Psoas muscle (tissue), 8 donors: ENCODE results near the gene AKR7A3. TPM values are rescaled to one million over a fixed set of nuclear protein-coding genes. Genes with fewer than 3 reads are reported as not detected.
"Not testable (repeated sequence)": the region's sequence is repeated elsewhere in the genome, so short reads cannot be mapped to it uniquely, and the experiment has no call there.

ENCODE experiments used
- ATAC-seq, 4 donors: fragments of 200-7000 bp; cut with Tn5 transposase; one replicate each; pipeline ENCODE4 v1.9.1; 2020; ENCODE audit warnings: moderate library complexity in 3 of 4, mild to moderate bottlenecking in 2 of 4
- DNase-seq, 2 donors: peaks; one replicate each; pipeline ENCODE4 v3.0.0-alpha.2; 2020
- H3K27ac ChIP-seq: fragments of 200-600 bp; one replicate; pipeline ENCODE4 v1.8.0; 2022
- H3K27me3 ChIP-seq, 3 donors: fragments of 200-600 bp in 1 of 3; one replicate each; pipeline versions ENCODE4 v1.6.1 to v1.8.0; 2013 to 2022; ENCODE audit warnings: low read length in 2 of 3, mild to moderate bottlenecking in 2 of 3, moderate library complexity in 1 of 3; ENCODE audit not compliant: insufficient read depth in 3 of 3
- H3K36me3 ChIP-seq, 2 donors: fragments of 200-600 bp in 1 of 2; one replicate each; pipeline versions ENCODE4 v1.6.1 to v1.8.0; 2013 to 2022; ENCODE audit warnings: low read depth in 1 of 2, mild to moderate bottlenecking in 1 of 2, moderate library complexity in 1 of 2; ENCODE audit not compliant: insufficient read depth in 1 of 2
- H3K4me1 ChIP-seq: fragments of 200-600 bp; one replicate; pipeline ENCODE4 v1.8.0; 2022
- H3K4me3 ChIP-seq: fragments of 200-600 bp; one replicate; pipeline ENCODE4 v1.8.0; 2022; ENCODE audit warnings: mild to moderate bottlenecking
- H3K9me3 ChIP-seq: fragments of 200-600 bp; one replicate; pipeline ENCODE4 v1.8.0; 2022
- WGBS, 3 donors: extraction: QIAGEN DNeasy Blood & Tissue Kit; methylation state at CpG; one replicate each; pipeline versions ENCODE4 v1.1.6 to v1.1.7; 2013; 5-methylcytosine and 5-hydroxymethylcytosine counted together
- intact Hi-C, 2 donors: fragments of 100-400 bp; cut with DNase I; formaldehyde crosslinking; loops; one replicate each; pipeline versions ENCODE4 v1.11.0 to v1.14.2; 2022
- long read RNA-seq, 2 donors: library from polyadenylated mRNA; unstranded; transcript quantifications; one replicate each; pipeline ENCODE4 v2.0.0, GENCODE V29; 2021
- polyA plus RNA-seq, 3 donors: library from polyadenylated mRNA; stranded (reverse); fragments of 200-250 nt; gene quantifications; one replicate each; pipeline ENCODE4 v1.2.3, GENCODE V29; 2013
- total RNA-seq, 4 donors: library from RNA; stranded (reverse); fragmentation: NEBNext Ultra II Directional in 2 of 4; extraction: Animal tissue kit (Norgen Biotek cat#: 25700) in 2 of 4; gene quantifications; one replicate each; pipeline versions ENCODE4 v1.2.1 to v1.2.4, GENCODE V29; 2021 to 2023
- TF ChIP-seq, protein P1 (sequence below): fragments of 200-600 bp; IDR thresholded peaks from one replicate; pipeline ENCODE4 v1.8.0; 2022; ENCODE audit warnings: antibody characterized with exemption
- donor health status: healthy with polysubstance abuse.
- donor health status: DM: no; HTN: no; CAD: no; lungs with moderate emphysema.
- donor health status: Bipolar disorder and iron deficiency.
- donor health status: healthy.
- donor health status: DM: yes; HTN: yes; CAD: no.
- donor health status: DM: no; HTN: no; CAD: no.
- donor health status: DM: no; HTN: no; CAD: no.
- donor health status: DM: yes; HTN: yes; CAD: no.

Gene AKR7A3
- total RNA-seq (under 1 TPM in 3 of 4 donors, not detected in 1; 0.20 to 0.36 (median 0.34) TPM), polyA plus RNA-seq (under 1 TPM; 0.15 to 0.42 (median 0.34) TPM)
- long read RNA-seq, donor 1 = 0 reads
- long read RNA-seq, donor 2, partial matches to known transcripts = 1 of 2 reads
- long read RNA-seq, donor 2, other reads (novel, unspliced or antisense) = 0 of 2 reads

DNA sequence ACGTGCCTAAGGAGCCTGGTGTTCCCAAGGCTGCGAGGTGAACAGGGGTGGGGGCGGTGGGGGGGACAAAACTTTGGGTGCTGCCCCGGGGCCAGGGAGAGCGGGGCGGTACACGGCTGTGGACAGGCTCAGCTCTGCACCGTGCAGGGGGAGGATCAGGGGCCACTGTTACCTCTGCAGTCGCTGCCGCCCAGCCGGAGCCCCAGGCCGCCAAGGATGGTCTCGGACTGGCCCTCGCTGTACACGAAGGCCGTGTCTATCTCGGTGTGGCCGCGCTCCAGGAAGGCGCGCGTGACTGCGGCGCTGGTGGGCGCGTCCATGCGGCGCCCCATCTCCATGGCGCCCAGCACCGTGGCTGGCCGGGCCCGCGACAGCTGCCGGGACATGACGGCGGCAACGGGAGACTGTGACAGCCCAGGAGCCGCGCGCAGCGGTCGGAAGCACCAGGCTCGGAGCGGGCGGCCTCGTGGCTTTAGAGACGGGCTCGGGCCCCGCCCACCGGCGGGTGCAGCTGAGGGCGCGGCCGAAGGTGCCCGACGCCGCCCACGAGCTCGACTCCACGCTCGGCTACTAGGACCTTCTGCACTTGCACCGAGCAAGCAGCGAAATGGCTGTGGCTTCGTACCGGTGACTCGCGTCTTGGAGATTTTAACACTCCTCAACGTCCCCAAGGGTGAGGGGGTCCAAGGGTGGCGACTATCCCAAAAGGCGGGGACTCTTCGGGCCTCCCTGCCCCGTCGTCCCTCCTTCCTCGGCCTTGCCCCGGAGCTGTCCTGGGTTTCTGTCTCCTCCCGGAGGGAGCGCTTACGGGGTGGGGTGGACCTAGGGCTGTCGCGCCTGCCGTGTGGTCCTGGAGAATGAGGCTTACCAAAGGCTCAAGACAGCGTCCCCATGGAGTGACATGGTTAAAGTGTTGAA lies at the start of gene AKR7A3:
Gene AKR7A3, minus strand, starts transcription at position 447 of the 918 bp plus-strand sequence. Its CDS starts 61 bp downstream, at position 386.
- intact Hi-C loops = not testable (repeated sequence)

DNA sequence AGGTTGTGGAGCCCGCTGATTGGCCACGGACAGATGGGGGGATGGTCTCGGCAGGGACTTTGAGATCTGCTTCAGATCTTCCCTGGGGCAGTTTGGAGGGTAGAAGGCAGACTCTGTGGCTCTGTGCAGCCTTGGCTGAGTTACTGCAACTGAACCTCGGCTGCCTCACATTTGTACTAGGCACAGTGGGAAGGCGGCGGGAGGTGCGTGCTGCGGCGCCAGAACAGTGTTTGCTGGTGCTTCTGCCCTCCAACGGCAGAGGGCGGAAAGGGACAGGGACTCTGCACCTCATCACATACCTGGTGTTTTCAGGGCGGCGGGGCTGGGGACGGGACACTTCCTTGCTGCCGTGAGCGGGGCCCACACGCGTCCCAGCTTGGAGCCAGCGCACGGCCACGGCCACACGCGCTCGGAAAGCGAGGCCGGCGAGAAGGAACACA lies 49.8 kb upstream of the AKR7A3 start:
- DNase-seq = no peak
- TF ChIP-seq, protein P1, sequence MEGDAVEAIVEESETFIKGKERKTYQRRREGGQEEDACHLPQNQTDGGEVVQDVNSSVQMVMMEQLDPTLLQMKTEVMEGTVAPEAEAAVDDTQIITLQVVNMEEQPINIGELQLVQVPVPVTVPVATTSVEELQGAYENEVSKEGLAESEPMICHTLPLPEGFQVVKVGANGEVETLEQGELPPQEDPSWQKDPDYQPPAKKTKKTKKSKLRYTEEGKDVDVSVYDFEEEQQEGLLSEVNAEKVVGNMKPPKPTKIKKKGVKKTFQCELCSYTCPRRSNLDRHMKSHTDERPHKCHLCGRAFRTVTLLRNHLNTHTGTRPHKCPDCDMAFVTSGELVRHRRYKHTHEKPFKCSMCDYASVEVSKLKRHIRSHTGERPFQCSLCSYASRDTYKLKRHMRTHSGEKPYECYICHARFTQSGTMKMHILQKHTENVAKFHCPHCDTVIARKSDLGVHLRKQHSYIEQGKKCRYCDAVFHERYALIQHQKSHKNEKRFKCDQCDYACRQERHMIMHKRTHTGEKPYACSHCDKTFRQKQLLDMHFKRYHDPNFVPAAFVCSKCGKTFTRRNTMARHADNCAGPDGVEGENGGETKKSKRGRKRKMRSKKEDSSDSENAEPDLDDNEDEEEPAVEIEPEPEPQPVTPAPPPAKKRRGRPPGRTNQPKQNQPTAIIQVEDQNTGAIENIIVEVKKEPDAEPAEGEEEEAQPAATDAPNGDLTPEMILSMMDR = no peak
- H3K27ac ChIP-seq = no peak overlapping the region
- no peak for ATAC-seq
- peaks cover 3 to 52% of the 10 kb centered on the region in 2 donors for H3K36me3 ChIP-seq
- intact Hi-C loops = no loop called here
- no peaks in the 10 kb centered on the region for H3K4me1 ChIP-seq
- no peaks in the 10 kb centered on the region for H3K27me3 ChIP-seq
- WGBS, 3 donors = 83 to 88% (median 87%) methylated on average over 27 of the region's 27 CpGs
- H3K9me3 ChIP-seq = no peaks in the 10 kb centered on the region
- no peak overlapping the region for H3K4me3 ChIP-seq

More for the DNA sequence above, at the start of gene AKR7A3:
- H3K27me3 ChIP-seq, H3K36me3 ChIP-seq, H3K9me3 ChIP-seq, H3K27ac ChIP-seq, H3K4me1 ChIP-seq: not testable (repeated sequence)
- WGBS, 3 donors = 11 to 12% (median 12%) methylated on average over 46 to 73 of the region's 82 CpGs
- peak within 1 kb of the TSS; percentile 69 for H3K4me3 ChIP-seq
- DNase-seq (peak; percentile 61 to 76), ATAC-seq (peak; percentile 86 to 94 (median 92))

DNA sequence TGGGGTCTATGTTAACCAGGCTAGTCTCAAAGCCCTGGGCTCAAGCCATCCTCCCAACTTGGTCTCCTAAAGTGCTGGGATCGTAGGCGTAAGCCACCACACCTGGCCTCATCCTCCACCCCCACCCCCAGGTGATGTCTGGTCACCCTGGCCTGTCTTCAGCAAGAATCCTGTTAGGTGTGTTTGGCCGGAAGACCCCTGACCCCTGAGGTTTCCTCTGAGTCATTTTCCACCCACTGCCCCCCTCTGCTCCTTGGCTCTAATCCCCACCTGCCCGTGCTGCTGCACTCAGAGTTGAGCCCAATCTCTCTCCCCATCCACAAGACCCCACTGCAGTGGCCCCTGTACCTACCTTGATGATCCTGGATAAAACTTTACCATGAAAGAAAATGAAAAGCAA lies 48.7 kb upstream of the AKR7A3 start:
- peaks cover 3 to 50% of the 10 kb centered on the region in 2 donors for H3K36me3 ChIP-seq
- H3K4me1 ChIP-seq = no peaks in the 10 kb centered on the region
- H3K4me3 ChIP-seq = no peak overlapping the region
- WGBS, 3 donors = 81 to 90% (median 89%) methylated on average over 4 of the region's 4 CpGs
- DNase-seq (no peak), ATAC-seq (no peak)
- no peaks in the 10 kb centered on the region for H3K9me3 ChIP-seq
- TF ChIP-seq, protein P1 = no peak
- no peaks in the 10 kb centered on the region for H3K27me3 ChIP-seq
- intact Hi-C loops = no loop called here
- H3K27ac ChIP-seq = no peak overlapping the region

DNA sequence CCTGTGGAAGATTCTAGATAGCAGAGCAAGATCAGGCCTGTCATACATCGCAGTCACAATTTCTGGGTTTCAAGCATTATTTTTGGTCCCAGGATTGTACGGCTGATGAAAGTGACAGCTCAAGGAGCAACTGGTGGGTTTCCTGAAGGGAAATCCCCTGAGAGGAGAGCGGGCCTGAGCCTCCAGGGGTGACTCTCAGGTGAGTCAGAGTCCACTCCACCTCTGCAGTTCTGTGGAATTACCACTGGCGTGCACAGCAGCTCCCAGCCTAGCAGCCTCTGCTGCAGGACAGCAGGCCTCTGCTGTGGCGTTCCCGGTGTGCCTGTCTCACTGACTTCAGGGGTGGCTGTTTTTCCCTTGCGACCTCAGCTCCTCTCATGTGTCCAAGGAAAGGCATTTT lies 48.0 kb upstream of the AKR7A3 start:
- TF ChIP-seq, protein P1 = no peak
- Histone ChIP-seq H3K27me3 (no peaks in the 10 kb centered on the region), H3K36me3 (peaks cover 3 to 53% of the 10 kb centered on the region in 2 donors), H3K9me3 (no peaks in the 10 kb centered on the region), H3K4me3 (no peak overlapping the region), H3K4me1 (no peaks in the 10 kb centered on the region), H3K27ac (no peak overlapping the region)
- ATAC-seq = peak in 1 of 4 donors; percentile 15
- no peak for DNase-seq
- 87 to 89% (median 88%) methylated on average over 7 of the region's 7 CpGs for WGBS, 3 donors
- intact Hi-C loops = no loop called here
